HepG2 (cell line): ENCODE measurements around the gene PTGIS. TPM values are rescaled to one million over a fixed set of nuclear protein-coding genes. Genes with fewer than 3 reads are reported as not detected.

Experiments
- EP300 ChIP-seq, 3 experiments: sonication (generic) in 1 of 3; formaldehyde crosslinking in 1 of 3; IDR thresholded peaks; 2 replicates each; pipeline versions ENCODE4 v1.5.1 to v1.6.1; 2011 to 2020; ENCODE audit warnings: low read depth in 2 of 3, low read length in 2 of 3, borderline replicate concordance in 1 of 3, improper control_type of control experiment in 1 of 3, mild to moderate bottlenecking in 1 of 3, missing genetic modification reagents in 1 of 3, moderate library complexity in 1 of 3
- ERF ChIP-seq: IDR thresholded peaks from 2 replicates; pipeline ENCODE4 v1.6.1; 2018; ENCODE audit warnings: missing biosample characterization, missing genetic modification reagents
- ETS1 ChIP-seq: sonication (generic); formaldehyde crosslinking; IDR thresholded peaks from 2 replicates; pipeline ENCODE4 v1.4.0; 2020; ENCODE audit warnings: missing genetic modification reagents
- GTF2F1 ChIP-seq: fragments of 150-350 bp; IDR thresholded peaks from 2 replicates; pipeline ENCODE4 v1.6.1; 2014; ENCODE audit warnings: low read length
- JUND ChIP-seq: sonication (generic); formaldehyde crosslinking; IDR thresholded peaks from 2 replicates; pipeline ENCODE4 v1.8.0; 2022; ENCODE audit warnings: mild to moderate bottlenecking, missing genetic modification reagents
- KDM2A ChIP-seq: sonication (generic); formaldehyde crosslinking; IDR thresholded peaks from 2 replicates; pipeline ENCODE4 v1.4.0; 2020; ENCODE audit warnings: low read depth, missing genetic modification reagents, borderline replicate concordance
- KDM3A ChIP-seq: IDR thresholded peaks from 2 replicates; pipeline ENCODE4 v1.6.1; 2018; ENCODE audit warnings: low read depth, missing compliant biosample characterization
- KMT2A ChIP-seq: sonication (generic); formaldehyde crosslinking; IDR thresholded peaks from 2 replicates; pipeline ENCODE4 v1.4.0; 2020; ENCODE audit warnings: missing genetic modification reagents
- MXD3 ChIP-seq: IDR thresholded peaks from 2 replicates; pipeline ENCODE4 v1.6.1; 2016; ENCODE audit warnings: mild to moderate bottlenecking, missing biosample characterization, missing genetic modification reagents
- REXO4 ChIP-seq: sonication (generic); formaldehyde crosslinking; IDR thresholded peaks from 2 replicates; pipeline ENCODE4 v1.8.0; 2022; ENCODE audit warnings: missing genetic modification reagents, mild to moderate bottlenecking, borderline replicate concordance
- SALL2 ChIP-seq: sonication (generic); formaldehyde crosslinking; IDR thresholded peaks from 2 replicates; pipeline ENCODE4 v1.8.1; 2023; ENCODE audit warnings: mild to moderate bottlenecking, missing genetic modification reagents, inconsistent platforms
- SRY ChIP-seq: sonication (generic); formaldehyde crosslinking; IDR thresholded peaks from 2 replicates; pipeline ENCODE4 v1.8.0; 2022; ENCODE audit warnings: mild to moderate bottlenecking, missing genetic modification reagents
- STAT5B ChIP-seq: sonication (generic); formaldehyde crosslinking; IDR thresholded peaks from 2 replicates; pipeline ENCODE4 v1.4.0; 2020; ENCODE audit warnings: missing genetic modification reagents
- ZNF207 ChIP-seq: fragments of 450-650 bp; IDR thresholded peaks from 2 replicates; pipeline ENCODE4 v1.6.1; 2016; ENCODE audit warnings: antibody characterized with exemption, borderline replicate concordance
- ZNF432 ChIP-seq: sonication (generic); formaldehyde crosslinking; IDR thresholded peaks from 2 replicates; pipeline ENCODE4 v1.5.0; 2020; ENCODE audit warnings: missing genetic modification reagents, mild to moderate bottlenecking, borderline replicate concordance
- ZNF660 ChIP-seq: sonication (generic); formaldehyde crosslinking; IDR thresholded peaks from 2 replicates; pipeline ENCODE4 v1.5.1; 2020; ENCODE audit warnings: mild to moderate bottlenecking, low read depth, missing genetic modification reagents, borderline replicate concordance
- polyA plus RNA-seq, 8 experiments: library from polyadenylated mRNA; depleted of rRNA in 3 of 8; stranded (reverse) in 7 of 8; unstranded in 1 of 8; fragments of >200 nt; fragmentation: Illumina TruSeq in 4 of 8; extraction: Trizol in 4 of 8; gene quantifications; 2 replicates each; pipeline versions ENCODE4 v1.2.1 to v1.2.3, GENCODE V29; 2011 to 2016; ENCODE audit warnings: low read depth in 4 of 8, missing spikeins in 1 of 8, mixed read lengths in 1 of 8; ENCODE audit not compliant: insufficient read depth in 1 of 8
- total RNA-seq, 5 experiments: library from RNA; depleted of rRNA; stranded (reverse); fragments of >200 nt; fragmentation: Illumina TruSeq; extraction: Trizol; gene quantifications; 2 replicates each; pipeline ENCODE4 v1.2.3, GENCODE V29; 2016; ENCODE audit warnings: low read depth in 1 of 5
- TF ChIP-seq, protein P1 (sequence below): sonication (generic); formaldehyde crosslinking; IDR thresholded peaks from 2 replicates; pipeline ENCODE4 v1.4.0; 2020; ENCODE audit warnings: missing genetic modification reagents
- TF ChIP-seq, protein P2 (sequence below): sonication (generic); formaldehyde crosslinking; IDR thresholded peaks from 2 replicates; pipeline ENCODE4 v1.8.0; 2023; ENCODE audit warnings: mild to moderate bottlenecking, missing genetic modification reagents
- TF ChIP-seq, protein P3 (sequence below): fragments of 450-650 bp; IDR thresholded peaks from 2 replicates; pipeline ENCODE4 v1.6.1; 2017; ENCODE audit warnings: mild to moderate bottlenecking

PTGIS gene
- total and polyA plus RNA-seq, 2 of the 13 experiments (the other 11 are each of a cell fraction or from before 2014, with no cell fraction given) = not detected

DNA sequence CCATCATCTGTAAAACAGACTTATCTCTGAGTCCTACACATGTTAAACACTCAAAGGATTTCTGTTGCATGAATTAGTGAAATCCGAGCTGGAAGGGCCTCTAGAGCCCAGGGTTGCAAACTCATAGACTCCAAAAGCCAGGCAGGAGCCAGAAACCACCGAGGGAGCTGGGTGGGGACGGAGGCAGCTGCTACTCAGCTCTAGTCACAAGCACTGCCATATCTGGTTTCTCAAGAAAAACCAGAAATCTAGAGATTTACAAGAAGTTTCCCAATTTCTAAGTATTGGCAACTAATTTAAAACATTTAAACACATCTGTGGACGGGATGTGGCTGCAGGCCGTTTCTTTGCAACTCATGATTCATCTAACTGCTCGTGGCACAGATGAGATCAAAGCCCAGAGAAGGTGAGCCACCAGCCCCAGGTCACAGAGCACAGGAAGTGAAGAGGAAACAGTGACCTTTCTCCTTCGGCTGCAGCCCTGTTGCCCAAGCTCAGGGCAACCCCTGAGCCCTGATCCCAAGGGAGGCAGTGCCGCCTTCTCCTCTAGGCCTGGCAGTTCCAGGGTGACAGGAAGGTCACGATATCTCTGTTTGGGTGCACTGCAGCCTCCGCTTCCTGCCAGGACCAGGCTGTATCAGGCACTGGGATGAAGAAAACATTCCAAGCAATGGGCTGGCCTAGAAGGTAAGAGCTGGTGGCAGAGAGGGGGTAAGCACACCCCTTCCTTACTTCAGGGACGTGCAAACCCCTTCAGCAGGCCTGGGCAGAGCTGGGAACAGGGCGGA lies 26.4 kb upstream of the PTGIS start (continued):
- TF ChIP-seq ERF (CRISPR knock-in tag) (peak; percentile 68; the same call in 1 of the 2 replicates), KDM3A (CRISPR knock-in tag) (0 out of 2 replicates have a peak, but pooled peaks have one; percentile 39), ZNF432 (CRISPR knock-in tag) (no peak), MXD3 (CRISPR knock-in tag) (no peak), JUND (CRISPR knock-in tag) (0 out of 2 replicates have a peak, but pooled peaks have one; percentile 6), SALL2 (no peak), ETS1 (no peak), KMT2A (CRISPR knock-in tag) (no peak), ZNF660 (no peak), GTF2F1 (no peak), KDM2A (CRISPR knock-in tag) (peak; percentile 32; the same call in 1 of the 2 replicates), SRY (no peak), STAT5B (CRISPR knock-in tag) (no peak), EP300 (IDR thresholded peaks at IDR 0.05; ENCODE audit: low read depth in 2 of 2, low read length in 2 of 2) (no peak), EP300 (CRISPR knock-in tag; IDR thresholded peaks at IDR 0.05; ENCODE audit: borderline replicate concordance) (peak; percentile 56; the same call in 1 of the 2 replicates), REXO4 (no peak), ZNF207 (no peak)
- TF ChIP-seq, protein P1, sequence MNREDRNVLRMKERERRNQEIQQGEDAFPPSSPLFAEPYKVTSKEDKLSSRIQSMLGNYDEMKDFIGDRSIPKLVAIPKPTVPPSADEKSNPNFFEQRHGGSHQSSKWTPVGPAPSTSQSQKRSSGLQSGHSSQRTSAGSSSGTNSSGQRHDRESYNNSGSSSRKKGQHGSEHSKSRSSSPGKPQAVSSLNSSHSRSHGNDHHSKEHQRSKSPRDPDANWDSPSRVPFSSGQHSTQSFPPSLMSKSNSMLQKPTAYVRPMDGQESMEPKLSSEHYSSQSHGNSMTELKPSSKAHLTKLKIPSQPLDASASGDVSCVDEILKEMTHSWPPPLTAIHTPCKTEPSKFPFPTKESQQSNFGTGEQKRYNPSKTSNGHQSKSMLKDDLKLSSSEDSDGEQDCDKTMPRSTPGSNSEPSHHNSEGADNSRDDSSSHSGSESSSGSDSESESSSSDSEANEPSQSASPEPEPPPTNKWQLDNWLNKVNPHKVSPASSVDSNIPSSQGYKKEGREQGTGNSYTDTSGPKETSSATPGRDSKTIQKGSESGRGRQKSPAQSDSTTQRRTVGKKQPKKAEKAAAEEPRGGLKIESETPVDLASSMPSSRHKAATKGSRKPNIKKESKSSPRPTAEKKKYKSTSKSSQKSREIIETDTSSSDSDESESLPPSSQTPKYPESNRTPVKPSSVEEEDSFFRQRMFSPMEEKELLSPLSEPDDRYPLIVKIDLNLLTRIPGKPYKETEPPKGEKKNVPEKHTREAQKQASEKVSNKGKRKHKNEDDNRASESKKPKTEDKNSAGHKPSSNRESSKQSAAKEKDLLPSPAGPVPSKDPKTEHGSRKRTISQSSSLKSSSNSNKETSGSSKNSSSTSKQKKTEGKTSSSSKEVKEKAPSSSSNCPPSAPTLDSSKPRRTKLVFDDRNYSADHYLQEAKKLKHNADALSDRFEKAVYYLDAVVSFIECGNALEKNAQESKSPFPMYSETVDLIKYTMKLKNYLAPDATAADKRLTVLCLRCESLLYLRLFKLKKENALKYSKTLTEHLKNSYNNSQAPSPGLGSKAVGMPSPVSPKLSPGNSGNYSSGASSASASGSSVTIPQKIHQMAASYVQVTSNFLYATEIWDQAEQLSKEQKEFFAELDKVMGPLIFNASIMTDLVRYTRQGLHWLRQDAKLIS = no peak; the same call in 1 of the 2 replicates
- TF ChIP-seq, protein P2, sequence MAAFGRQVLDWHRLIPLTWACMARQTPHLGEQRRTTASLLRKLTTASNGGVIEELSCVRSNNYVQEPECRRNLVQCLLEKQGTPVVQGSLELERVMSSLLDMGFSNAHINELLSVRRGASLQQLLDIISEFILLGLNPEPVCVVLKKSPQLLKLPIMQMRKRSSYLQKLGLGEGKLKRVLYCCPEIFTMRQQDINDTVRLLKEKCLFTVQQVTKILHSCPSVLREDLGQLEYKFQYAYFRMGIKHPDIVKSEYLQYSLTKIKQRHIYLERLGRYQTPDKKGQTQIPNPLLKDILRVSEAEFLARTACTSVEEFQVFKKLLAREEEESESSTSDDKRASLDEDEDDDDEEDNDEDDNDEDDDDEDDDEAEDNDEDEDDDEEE = no peak
- TF ChIP-seq, protein P3, sequence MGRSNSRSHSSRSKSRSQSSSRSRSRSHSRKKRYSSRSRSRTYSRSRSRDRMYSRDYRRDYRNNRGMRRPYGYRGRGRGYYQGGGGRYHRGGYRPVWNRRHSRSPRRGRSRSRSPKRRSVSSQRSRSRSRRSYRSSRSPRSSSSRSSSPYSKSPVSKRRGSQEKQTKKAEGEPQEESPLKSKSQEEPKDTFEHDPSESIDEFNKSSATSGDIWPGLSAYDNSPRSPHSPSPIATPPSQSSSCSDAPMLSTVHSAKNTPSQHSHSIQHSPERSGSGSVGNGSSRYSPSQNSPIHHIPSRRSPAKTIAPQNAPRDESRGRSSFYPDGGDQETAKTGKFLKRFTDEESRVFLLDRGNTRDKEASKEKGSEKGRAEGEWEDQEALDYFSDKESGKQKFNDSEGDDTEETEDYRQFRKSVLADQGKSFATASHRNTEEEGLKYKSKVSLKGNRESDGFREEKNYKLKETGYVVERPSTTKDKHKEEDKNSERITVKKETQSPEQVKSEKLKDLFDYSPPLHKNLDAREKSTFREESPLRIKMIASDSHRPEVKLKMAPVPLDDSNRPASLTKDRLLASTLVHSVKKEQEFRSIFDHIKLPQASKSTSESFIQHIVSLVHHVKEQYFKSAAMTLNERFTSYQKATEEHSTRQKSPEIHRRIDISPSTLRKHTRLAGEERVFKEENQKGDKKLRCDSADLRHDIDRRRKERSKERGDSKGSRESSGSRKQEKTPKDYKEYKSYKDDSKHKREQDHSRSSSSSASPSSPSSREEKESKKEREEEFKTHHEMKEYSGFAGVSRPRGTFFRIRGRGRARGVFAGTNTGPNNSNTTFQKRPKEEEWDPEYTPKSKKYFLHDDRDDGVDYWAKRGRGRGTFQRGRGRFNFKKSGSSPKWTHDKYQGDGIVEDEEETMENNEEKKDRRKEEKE = no peak
